ENCODE measurements around the gene BCL7A.

The BCL7A gene

GRCh38 chr12:121986489-121987245, 35.0 kb upstream of the BCL7A start:
- TF ChIP-seq REST (IDR thresholded peaks at IDR 0.05; ENCODE audit: insufficient read depth in 1 of 2, low read depth in 2 of 2, low read length in 2 of 2) (no peak), SIN3A (IDR thresholded peaks at IDR 0.05; ENCODE audit: borderline replicate concordance, insufficient read depth, low read length) (no peak), POLR2AphosphoS5 (IDR thresholded peaks at IDR 0.05; ENCODE audit: low read depth, low read length) (no peak), TAF1 (IDR thresholded peaks at IDR 0.05; ENCODE audit: borderline replicate concordance, insufficient read depth, low read length) (no peak), FOXP2 (optimal IDR thresholded peaks at IDR 0.05; ENCODE audit: borderline replicate concordance, extremely low read depth, extremely low read length, insufficient read depth) (no peak)

- TF ChIP-seq POLR2AphosphoS5 (IDR thresholded peaks at IDR 0.05; ENCODE audit: low read depth, low read length) (no peak), TAF1 (IDR thresholded peaks at IDR 0.05; ENCODE audit: borderline replicate concordance, insufficient read depth, low read length) (no peak), REST (IDR thresholded peaks at IDR 0.05; ENCODE audit: insufficient read depth in 1 of 2, low read depth in 2 of 2, low read length in 2 of 2) (no peak)
Measured at GRCh38 chr12:121989276-121990113, 32.2 kb upstream of the BCL7A start.

- no peak for TF ChIP-seq FOXP2 (optimal IDR thresholded peaks at IDR 0.05; ENCODE audit: borderline replicate concordance, extremely low read depth, extremely low read length, insufficient read depth)
- TF ChIP-seq POLR2AphosphoS5 (IDR thresholded peaks at IDR 0.05; ENCODE audit: low read depth, low read length) = no peak
- TF ChIP-seq TAF1 (IDR thresholded peaks at IDR 0.05; ENCODE audit: borderline replicate concordance, insufficient read depth, low read length) = no peak
- no peak for TF ChIP-seq REST (IDR thresholded peaks at IDR 0.05; ENCODE audit: insufficient read depth in 1 of 2, low read depth in 2 of 2, low read length in 2 of 2)
- TF ChIP-seq SIN3A (IDR thresholded peaks at IDR 0.05; ENCODE audit: borderline replicate concordance, insufficient read depth, low read length) = no peak
Measured at GRCh38 chr12:121990114-121990647, 31.5 kb upstream of the BCL7A start.

- TF ChIP-seq REST (IDR thresholded peaks at IDR 0.05; ENCODE audit: insufficient read depth in 1 of 2, low read depth in 2 of 2, low read length in 2 of 2) (no peak), TAF1 (IDR thresholded peaks at IDR 0.05; ENCODE audit: borderline replicate concordance, insufficient read depth, low read length) (no peak), FOXP2 (optimal IDR thresholded peaks at IDR 0.05; ENCODE audit: borderline replicate concordance, extremely low read depth, extremely low read length, insufficient read depth) (no peak)
Measured at GRCh38 chr12:121990692-121991603, 30.7 kb upstream of the BCL7A start.
